IMR-90 (cell line): Measurements from ENCODE around the gene CHD2. TPM values are rescaled to one million over a fixed set of nuclear protein-coding genes. Genes with fewer than 3 reads are reported as not detected.
"Not testable (repeated sequence)": the region's sequence is repeated elsewhere in the genome, so short reads cannot be mapped to it uniquely, and the experiment has no call there.

Experiments
- ATAC-seq: fragments of 200-7000 bp; cut with Tn5 transposase; 2 replicates; pipeline ENCODE4 v1.9.1; 2020; ENCODE audit warnings: low read depth, mild to moderate bottlenecking, moderate library complexity
- BruUV-seq: library from RNA; stranded (reverse); fragments of 400-500 nt; replicated peaks from 2 replicates; lab custom pipeline; 2021; lab: Mats Ljungman, UMichigan
- CTCF ChIA-PET: fragments of 300-600 bp; formaldehyde crosslinking; extraction: SDS; loops from one replicate; lab custom pipeline; 2021; ENCODE audit warnings: antibody characterized with exemption; lab: Yijun Ruan, JAX
- POLR2A ChIA-PET: fragments of 300-600 bp; sonication (Branson Sonifier 250); formaldehyde crosslinking; loops from one replicate; lab custom pipeline; 2022; ENCODE audit warnings: antibody characterized with exemption; ENCODE audit not compliant: unreplicated experiment; lab: Charles Lee
- DNase-seq: peaks from one replicate; pipeline ENCODE4 v3.0.0; 2013
- H2AFZ ChIP-seq: replicated peaks from 2 replicates; pipeline ENCODE3; 2013; ENCODE audit warnings: low read length, mild to moderate bottlenecking; ENCODE audit not compliant: poor library complexity
- H2AK5ac ChIP-seq: 2 replicates; pipeline ENCODE4 v1.6.1; 2013; ENCODE audit warnings: low read depth, low read length, inconsistent platforms
- H2AK9ac ChIP-seq: replicated peaks from 2 replicates; pipeline ENCODE3; 2013; ENCODE audit warnings: mild to moderate bottlenecking, low read depth, low read length, moderate library complexity; ENCODE audit not compliant: poor library complexity
- H2BK120ac ChIP-seq: 2 replicates; pipeline ENCODE4 v1.6.1; 2013; ENCODE audit warnings: low read depth, low read length, inconsistent platforms
- H2BK15ac ChIP-seq: 3 replicates; pipeline ENCODE4 v1.6.1; 2013; ENCODE audit warnings: low read depth, low read length, inconsistent platforms
- H2BK20ac ChIP-seq: 2 replicates; pipeline ENCODE4 v1.6.1; 2013; ENCODE audit warnings: low read depth, mild to moderate bottlenecking, inconsistent platforms, low read length, moderate library complexity
- H2BK5ac ChIP-seq: 2 replicates; pipeline ENCODE4 v1.6.1; 2013; ENCODE audit warnings: mild to moderate bottlenecking, low read depth, low read length, inconsistent platforms; ENCODE audit not compliant: poor library complexity, severe bottlenecking
- H3K14ac ChIP-seq: replicated peaks from 2 replicates; pipeline ENCODE4 v1.6.1; 2013; ENCODE audit warnings: low read depth, low read length, inconsistent platforms
- H3K18ac ChIP-seq: 2 replicates; pipeline ENCODE4 v1.6.1; 2013; ENCODE audit warnings: low read depth, low read length, control low read depth
- H3K23ac ChIP-seq: 2 replicates; pipeline ENCODE4 v1.6.1; 2013; ENCODE audit warnings: low read depth, low read length, inconsistent platforms
- H3K27ac ChIP-seq: 2 replicates; pipeline ENCODE4 v1.5.1; 2013; ENCODE audit warnings: mild to moderate bottlenecking, control low read depth, low read length; ENCODE audit not compliant: insufficient read depth
- H3K27me3 ChIP-seq: 2 replicates; pipeline ENCODE4 v1.6.1; 2013; ENCODE audit warnings: low read length; ENCODE audit not compliant: control insufficient read depth, insufficient read depth
- H3K36me3 ChIP-seq: 2 replicates; pipeline ENCODE4 v1.6.1; 2013; ENCODE audit warnings: low read length, mixed read lengths; ENCODE audit not compliant: control insufficient read depth, insufficient read depth
- H3K4ac ChIP-seq: 2 replicates; pipeline ENCODE4 v1.6.1; 2013; ENCODE audit warnings: low read depth, low read length, inconsistent platforms
- H3K4me1 ChIP-seq: 2 replicates; pipeline ENCODE4 v1.6.1; 2013; ENCODE audit warnings: low read length, mixed read lengths; ENCODE audit not compliant: control insufficient read depth, insufficient read depth
- H3K4me2 ChIP-seq: 2 replicates; pipeline ENCODE4 v1.6.1; 2013; ENCODE audit warnings: low read depth, mild to moderate bottlenecking, control low read depth, low read length, moderate library complexity
- H3K4me3 ChIP-seq: 2 replicates; pipeline ENCODE4 v1.5.1; 2013; ENCODE audit warnings: low read depth, mild to moderate bottlenecking, control low read depth, low read length, moderate library complexity; ENCODE audit not compliant: insufficient read depth
- H3K56ac ChIP-seq: 2 replicates; pipeline ENCODE4 v1.6.1; 2013; ENCODE audit warnings: low read length, inconsistent platforms; ENCODE audit not compliant: insufficient read depth; ENCODE audit errors: extremely low read depth
- H3K79me1 ChIP-seq, 2 experiments: 2 replicates each; pipeline ENCODE4 v1.6.1; 2013; ENCODE audit warnings: low read length in 2 of 2, inconsistent platforms in 1 of 2, low read depth in 1 of 2
- H3K9ac ChIP-seq: 2 replicates; pipeline ENCODE4 v1.6.1; 2013; ENCODE audit warnings: low read depth, low read length, control low read depth
- H3K9me1 ChIP-seq: 2 replicates; pipeline ENCODE4 v1.6.1; 2013; ENCODE audit warnings: low read length, inconsistent platforms; ENCODE audit not compliant: insufficient read depth
- H3K9me3 ChIP-seq: 2 replicates; pipeline ENCODE4 v1.6.1; 2013; ENCODE audit warnings: low read length; ENCODE audit not compliant: control insufficient read depth, insufficient read depth
- H4K20me1 ChIP-seq: 2 replicates; pipeline ENCODE4 v1.6.1; 2013; ENCODE audit warnings: low read length, inconsistent platforms; ENCODE audit not compliant: insufficient read depth
- H4K5ac ChIP-seq: 2 replicates; pipeline ENCODE4 v1.6.1; 2013; ENCODE audit warnings: mild to moderate bottlenecking, low read depth, low read length, control low read depth
- H4K8ac ChIP-seq, 2 experiments: 2 replicates each; pipeline ENCODE4 v1.6.1; 2013; ENCODE audit warnings: low read depth in 2 of 2, low read length in 2 of 2, control low read depth in 1 of 2, inconsistent platforms in 1 of 2
- H4K91ac ChIP-seq: 2 replicates; pipeline ENCODE4 v1.6.1; 2013; ENCODE audit warnings: low read depth, low read length, inconsistent platforms; ENCODE audit not compliant: insufficient read depth
- RCOR1 ChIP-seq: IDR thresholded peaks from 2 replicates; pipeline ENCODE4 v1.6.1; 2012; ENCODE audit warnings: mild to moderate bottlenecking, low read length, improper control_type of control experiment; ENCODE audit not compliant: insufficient replicate concordance
- WGBS, 2 experiments: methylation state at CpG; one replicate each; pipeline versions ENCODE4 v1.1.5 to v1.1.7; 2013; ENCODE audit warnings: missing lambda C conversion rate in 2 of 2; ENCODE audit not compliant: insufficient read length in 1 of 2; ENCODE audit errors: extremely low coverage in 2 of 2; 5-methylcytosine and 5-hydroxymethylcytosine counted together
- dilution Hi-C: fragments of 300-500 bp; cut with HindIII; formaldehyde crosslinking; loops from one replicate; pipeline ENCODE4 v1.14.3; 2018; ENCODE audit warnings: low sequenced_read_pairs; ENCODE audit not compliant: unreplicated experiment
- in situ Hi-C: fragments of 300-500 bp; cut with MboI; formaldehyde crosslinking; loops from 3 replicates; pipeline ENCODE4 v1.14.3; 2019; ENCODE audit warnings: low sequenced_read_pairs, inconsistent platforms, mixed read lengths
- intact Hi-C: fragments of 100-400 bp; cut with micrococcal nuclease; formaldehyde crosslinking; loops from 2 replicates; pipeline ENCODE4 v1.10.0; 2022
- polyA plus RNA-seq, 3 experiments: library from polyadenylated mRNA; depleted of rRNA; stranded (reverse); fragments of >200 nt; gene quantifications; 2 replicates each; pipeline ENCODE4 v1.2.3, GENCODE V29; 2012; ENCODE audit warnings: low replicate concordance in 1 of 3
- total RNA-seq: library from RNA; depleted of rRNA; stranded (reverse); fragments of >200 nt; gene quantifications from 2 replicates; pipeline ENCODE4 v1.2.3, GENCODE V29; 2012

CHD2 gene
- total and polyA plus RNA-seq, 2 of the 4 experiments (the other 2 are of a cell fraction), result 44.9 to 64.7 TPM

- TF ChIP-seq RCOR1, result no peak
Observed at GRCh38 chr15:93060336-93061248, 160.5 kb downstream of the CHD2 start (continued).

GRCh38 chr15:93062628-93063261 is 162.6 kb downstream of the CHD2 start:
- H3K18ac ChIP-seq, H2BK5ac ChIP-seq, dilution Hi-C loops, DNase-seq, H3K9me3 ChIP-seq, H3K27me3 ChIP-seq, H3K23ac ChIP-seq, H3K27ac ChIP-seq, H2AK9ac ChIP-seq, H4K91ac ChIP-seq, H2BK20ac ChIP-seq, H3K4ac ChIP-seq, H4K8ac ChIP-seq, H2BK120ac ChIP-seq, H3K56ac ChIP-seq, CTCF ChIA-PET, H4K5ac ChIP-seq, H3K9me1 ChIP-seq, H2AFZ ChIP-seq, H3K9ac ChIP-seq, H3K4me2 ChIP-seq, H3K4me1 ChIP-seq, H2AK5ac ChIP-seq, H3K36me3 ChIP-seq, H3K14ac ChIP-seq, BruUV-seq, ATAC-seq, H3K4me3 ChIP-seq, H4K20me1 ChIP-seq, intact Hi-C loops, H2BK15ac ChIP-seq, H3K79me1 ChIP-seq, POLR2A ChIA-PET, in situ Hi-C loops: not testable (repeated sequence)
- WGBS, 2 experiments, result 80% methylated on average over 4 of the region's 13 CpGs; no CpG with 5 or more reads in 1 of the 2 experiments
